Hematopoietic multipotent progenitor cell treated with erythropoietin and hydrocortisone succinate and interleukin-3 and kit ligand, for 8 days (in vitro differentiated cells): ENCODE results near the gene CPLX3.
"Not testable (repeated sequence)": the region's sequence is repeated elsewhere in the genome, so short reads cannot be mapped to it uniquely, and the experiment has no call there.

Experiments used
- DNase-seq: peaks from one replicate; pipeline ENCODE4 v3.0.0-alpha.2; 2015

Gene CPLX3, protein sequence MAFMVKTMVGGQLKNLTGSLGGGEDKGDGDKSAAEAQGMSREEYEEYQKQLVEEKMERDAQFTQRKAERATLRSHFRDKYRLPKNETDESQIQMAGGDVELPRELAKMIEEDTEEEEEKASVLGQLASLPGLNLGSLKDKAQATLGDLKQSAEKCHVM

DNA sequence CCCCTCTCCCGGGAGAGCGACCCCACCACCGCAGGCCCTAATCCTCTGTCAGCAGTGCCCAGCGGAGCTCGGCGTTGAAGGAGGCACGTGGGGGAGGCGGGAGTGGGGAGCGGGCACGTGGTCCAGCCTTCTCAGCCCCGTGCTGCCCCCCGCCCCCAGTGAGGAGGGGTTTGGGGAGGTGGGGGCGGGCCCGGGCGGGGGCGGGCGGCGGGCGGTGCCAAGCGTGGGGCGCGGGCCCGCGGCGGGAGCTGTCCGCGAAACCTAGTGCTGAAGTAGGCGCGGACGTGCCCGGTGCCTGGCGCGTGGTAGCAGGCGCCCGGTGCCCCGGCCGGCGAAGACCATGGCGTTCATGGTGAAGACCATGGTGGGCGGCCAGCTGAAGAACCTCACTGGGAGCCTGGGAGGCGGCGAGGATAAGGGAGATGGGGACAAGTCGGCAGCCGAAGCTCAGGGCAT is at the start of gene CPLX3:
CPLX3 (plus strand) TSS at position 264 of the 456 bp plus-strand sequence; CDS start at position 341, 77 bp downstream.
- DNase-seq: no peak

DNA sequence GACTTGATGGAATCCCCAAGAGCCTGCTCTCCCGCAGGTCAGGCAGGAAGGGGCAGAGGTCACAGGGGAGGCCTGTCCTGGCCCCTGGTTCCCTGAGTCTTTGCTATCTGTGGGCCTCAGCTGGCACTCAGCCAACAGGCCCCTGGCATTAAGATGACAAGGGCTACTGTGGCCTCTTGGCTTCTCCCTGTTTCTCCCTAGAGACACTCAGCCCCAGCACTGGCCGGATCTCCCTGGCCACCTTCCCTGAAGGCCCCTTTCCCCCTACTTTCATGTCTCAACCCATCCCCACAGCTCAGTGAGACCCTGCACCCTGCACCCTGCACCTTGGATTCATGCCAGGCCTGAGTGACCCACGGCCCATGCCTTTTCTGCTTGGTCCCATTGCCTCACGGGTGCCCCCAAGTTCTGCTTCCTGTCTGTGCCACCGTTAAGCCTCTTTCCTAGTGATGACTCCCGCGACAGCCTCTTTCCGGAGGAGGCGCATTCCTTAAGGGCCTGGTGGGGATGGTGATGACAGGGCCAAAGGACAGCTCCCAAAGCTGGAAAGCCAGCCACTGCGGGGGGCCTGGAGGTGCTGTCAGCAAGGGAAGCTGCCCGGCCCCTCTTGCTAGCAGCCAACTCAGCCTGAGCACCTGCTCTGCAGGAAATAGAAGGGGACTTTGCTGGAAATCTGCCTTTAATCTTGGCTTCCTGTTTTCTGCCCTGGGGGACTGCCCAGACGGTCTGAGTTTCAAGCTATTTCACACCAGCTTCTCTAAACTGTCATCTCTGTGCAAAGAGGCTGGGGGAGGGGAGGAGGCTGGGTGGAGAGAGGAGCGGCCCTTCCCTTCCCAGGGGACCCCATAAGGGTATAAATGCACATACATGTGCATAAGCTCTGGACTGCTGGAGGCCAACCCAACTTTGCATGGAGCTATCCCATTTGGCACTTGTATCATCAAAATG is 49.3 kb upstream of the CPLX3 start:
- peak; percentile 31 for DNase-seq

DNA sequence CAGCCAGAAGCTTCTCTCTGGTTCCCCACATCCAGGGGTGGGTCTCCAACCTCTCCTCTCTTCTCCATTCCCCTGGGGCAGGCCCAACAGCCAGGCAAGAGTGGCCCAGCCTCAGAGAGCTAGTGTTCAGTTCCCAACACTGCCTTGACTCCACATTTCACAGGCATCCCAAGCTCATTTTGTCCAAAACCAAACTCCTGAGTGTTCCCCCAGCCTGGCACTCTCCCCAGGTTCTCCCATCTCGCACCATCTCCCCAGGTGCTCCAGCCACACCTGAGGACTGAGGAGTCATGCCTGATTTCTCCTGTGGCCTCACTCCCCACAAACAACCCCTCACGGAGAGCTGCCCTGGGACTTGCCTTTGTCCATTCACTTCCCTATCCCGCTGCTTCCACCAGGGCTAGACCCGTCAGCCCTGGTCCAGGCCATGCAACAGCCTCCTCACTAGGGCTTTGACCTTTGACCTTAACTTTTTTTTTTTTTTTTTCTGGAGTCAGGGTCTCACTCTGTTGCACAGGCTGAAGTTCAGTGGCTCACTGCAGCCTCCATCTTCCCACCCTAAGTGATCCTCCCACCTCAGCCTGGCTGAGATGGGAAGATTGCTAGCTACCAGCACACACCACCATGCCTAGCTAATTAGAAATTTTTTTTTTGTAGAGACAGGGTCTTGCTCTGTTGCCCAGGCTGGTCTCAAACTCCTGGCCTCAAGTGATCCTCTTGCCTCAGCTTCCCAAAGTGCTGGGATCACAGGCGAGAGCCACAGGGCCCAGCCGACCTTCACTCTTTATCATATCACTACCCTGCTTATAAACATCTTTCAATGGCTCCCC is 48.4 kb upstream of the CPLX3 start:
- DNase-seq: no peak

DNA sequence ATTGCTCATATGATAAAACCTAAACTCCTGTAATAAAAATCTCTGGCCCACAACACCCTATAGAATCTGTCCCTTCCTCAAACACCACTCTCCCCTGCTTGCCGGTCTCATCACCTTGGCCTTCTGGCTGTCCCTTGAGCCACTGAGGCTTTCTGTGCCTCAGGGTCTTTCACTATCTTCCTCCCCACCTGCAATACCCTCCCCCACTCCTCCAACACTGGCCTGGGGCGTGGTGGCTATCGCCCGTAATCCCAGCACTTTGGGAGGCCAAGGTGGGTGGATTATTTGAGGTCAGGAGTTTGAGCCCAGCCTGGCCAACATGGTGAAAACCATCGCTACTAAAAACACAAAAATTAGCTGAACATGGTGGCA is 47.8 kb upstream of the CPLX3 start:
- DNase-seq: no peak

DNA sequence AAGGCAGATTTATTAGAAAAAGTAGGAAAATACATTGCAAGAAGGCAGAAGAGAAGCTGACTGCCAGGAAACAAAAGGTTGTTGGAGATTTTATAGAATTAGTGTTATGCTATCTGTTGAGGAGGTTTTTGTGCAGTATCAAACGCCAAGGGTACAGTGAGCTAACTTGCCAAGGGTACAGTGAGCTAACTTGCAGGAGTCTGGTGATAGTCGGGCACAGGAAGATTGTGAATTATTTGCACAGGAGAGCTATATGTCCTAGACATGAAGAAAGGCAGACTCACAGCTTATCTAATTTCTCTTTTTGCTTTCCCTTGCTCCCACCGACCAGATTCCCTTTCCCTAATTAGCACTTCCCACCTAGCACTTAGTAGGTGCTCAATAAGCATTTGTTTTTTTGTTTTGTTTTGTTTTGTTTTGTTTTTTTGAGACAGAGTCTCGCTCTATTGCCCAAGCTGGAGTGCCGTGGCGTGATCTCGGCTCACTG is 47.2 kb upstream of the CPLX3 start:
- no peak for DNase-seq

DNA sequence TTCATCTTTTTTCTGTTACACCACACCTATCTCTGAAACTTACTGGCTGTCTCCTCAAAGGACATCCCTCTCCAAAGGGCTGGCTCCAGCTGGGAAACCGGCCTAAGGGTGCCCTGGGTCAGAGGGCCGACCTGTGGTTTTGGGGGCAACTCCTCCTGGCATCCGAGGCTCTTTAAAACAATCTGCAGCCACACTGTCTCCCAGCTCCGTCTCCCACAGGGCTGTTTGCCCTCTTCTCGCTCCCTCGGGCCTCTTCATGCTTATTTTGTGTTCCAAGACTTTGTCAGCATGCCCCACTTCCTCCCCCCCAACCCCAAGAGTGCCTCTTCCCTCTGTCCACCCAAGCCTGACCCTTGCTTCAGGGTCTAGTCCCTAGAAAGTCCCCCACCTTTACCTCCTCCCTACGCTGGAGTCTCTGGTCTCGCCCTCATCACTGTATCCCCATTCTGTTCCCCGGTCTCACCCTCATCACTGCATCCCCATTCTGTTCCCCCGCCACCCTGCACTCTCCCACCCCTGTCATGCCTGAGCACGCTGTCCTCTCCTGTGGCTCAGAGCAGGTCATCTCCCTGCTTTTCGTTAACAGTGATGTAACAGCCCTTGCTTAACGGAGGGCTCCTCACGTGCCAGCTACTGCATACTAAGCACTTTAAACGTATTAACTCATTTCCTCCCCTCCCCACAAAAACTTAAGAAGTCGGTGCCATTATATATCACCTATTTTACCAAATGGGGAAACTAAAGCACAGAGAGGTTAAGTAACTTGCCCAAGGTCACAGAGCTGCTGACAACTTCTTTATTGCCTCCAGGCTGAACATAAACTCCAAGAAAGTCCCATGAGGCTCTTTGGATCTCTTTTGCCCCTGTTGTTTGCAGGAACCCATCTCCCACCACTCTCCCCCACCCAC is 45.6 kb upstream of the CPLX3 start:
- peak; percentile 28 for DNase-seq

DNA sequence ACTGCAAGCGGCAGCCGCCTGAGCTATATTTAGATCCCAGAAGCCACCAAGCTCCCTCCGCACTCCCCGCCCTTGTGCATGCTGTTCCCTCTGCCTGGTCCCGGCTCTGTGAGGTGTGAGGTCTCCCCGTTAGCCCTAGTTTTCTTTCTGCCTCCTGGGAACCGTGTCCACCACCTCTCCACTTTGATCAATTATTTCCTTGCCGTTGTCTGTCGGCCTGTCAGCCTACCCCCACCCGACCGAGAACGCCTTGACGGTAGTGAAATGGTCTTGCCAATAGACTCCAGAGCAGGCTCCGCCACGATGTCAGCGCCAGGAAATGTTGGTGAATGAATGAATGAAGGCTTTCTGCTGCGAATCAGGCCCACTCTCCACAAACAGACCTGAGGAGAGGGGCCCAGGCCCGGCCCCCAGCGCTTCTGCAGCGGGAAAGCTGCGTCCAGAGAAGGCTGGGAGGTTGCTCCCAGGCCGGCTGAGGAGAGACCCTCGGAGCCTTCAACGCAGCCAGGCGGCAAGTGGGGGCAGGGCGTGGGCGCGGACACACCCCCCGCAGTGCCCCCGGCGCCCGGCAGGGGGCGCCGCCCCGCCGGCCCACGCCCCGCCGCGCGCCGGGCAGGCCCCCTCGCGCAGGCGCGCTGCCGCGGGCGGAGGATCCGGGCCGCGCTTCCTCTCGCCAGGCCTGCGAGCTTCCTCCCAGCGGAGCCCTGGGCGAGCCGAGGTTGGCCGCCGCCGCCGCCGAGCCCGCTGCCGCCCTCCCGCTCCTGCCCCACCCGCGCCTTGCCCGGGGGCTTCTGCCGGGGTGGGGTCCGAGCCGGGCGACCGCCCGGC is 44.8 kb upstream of the CPLX3 start, which contains the start of gene CSK:
CSK (plus strand) TSS at position 650 of the 828 bp plus-strand sequence. CDS start 16,218 bp downstream, outside the sequence.
- DNase-seq: peak; percentile 74

DNA sequence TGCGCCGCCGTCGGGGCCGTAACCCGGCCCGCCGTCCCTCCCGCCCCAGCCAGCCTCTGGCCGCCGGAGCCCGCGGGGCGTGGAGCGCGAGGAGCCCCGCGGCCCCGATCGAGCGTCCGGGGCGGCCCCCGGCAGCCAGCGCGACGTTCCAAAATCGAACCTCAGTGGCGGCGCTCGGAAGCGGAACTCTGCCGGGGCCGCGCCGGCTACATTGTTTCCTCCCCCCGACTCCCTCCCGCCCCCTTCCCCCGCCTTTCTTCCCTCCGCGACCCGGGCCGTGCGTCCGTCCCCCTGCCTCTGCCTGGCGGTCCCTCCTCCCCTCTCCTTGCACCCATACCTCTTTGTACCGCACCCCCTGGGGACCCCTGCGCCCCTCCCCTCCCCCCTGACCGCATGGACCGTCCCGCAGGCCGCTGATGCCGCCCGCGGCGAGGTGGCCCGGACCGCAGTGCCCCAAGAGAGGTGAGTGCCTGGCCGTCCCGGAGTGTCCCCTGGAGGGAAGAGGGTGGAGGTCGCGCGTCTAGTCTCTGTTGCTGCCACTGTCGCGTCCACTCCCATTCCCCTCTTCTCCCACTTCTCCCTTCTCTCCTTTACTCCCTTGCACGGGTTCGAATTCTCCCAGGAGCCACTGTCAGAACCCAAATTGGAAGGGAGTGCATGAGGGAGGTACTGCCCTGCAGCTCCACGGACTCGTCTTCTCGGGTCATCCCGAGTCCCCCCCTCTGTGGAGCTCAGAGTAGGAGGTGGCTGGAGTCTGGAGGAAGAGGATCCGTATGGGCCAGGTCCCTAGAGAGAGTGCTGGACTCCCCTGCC is 44.0 kb upstream of the CPLX3 start:
- DNase-seq: peak; percentile 28

DNA sequence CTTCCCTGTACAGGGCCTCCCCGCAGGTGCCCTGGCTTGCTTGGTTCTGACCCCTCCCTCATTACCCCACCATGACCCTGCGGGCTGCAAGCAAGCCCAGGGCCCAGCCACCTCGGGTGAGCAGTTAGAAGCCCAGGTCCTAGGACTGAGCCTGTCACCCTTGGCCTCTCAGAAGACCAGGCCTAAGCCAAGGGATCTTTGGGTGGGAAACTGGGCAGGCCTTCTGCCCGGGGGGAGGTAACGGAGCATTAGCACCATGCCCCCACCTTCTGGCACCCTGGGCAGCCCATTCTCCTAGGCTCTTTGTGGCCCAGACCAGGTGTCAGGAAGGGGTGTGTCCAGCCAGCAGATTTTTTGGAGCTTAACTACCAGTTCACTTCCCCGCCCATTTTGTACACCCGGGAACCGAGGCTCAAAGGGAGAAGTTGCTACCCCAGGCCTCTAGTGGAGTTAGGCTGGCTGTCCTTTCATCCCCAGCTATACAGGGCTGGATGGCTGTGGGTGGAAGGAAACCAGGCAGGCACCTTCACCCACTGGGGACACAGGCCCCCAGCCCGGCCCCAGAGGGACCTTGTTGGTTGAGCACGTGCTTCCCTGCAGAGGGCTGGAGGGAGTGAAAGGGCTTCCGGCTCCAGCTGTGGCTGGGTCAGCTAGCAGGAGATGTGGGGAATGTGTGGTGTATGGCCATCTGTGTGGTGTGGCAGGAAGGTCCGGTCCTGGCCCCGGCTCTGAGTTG is 43.2 kb upstream of the CPLX3 start:
- DNase-seq: peak; percentile 71

DNA sequence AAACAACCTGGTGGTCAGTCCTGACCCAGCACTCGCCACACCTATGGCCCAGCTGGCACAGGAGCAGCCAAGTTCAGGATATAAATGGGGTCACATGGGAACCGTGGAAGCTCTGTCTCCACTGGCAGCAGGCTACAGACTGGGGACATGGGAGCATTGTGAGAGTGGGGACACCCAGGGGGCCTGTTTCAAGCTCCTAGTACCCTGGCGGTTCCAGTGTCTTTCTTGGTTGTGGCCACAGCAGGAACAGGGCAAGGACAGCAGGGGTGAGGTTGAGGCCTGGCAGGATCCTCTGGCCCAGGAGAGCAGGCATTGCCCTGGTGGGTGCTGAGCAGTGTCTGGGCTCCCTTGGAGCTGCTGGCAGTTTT is 42.6 kb upstream of the CPLX3 start:
- DNase-seq: peak; percentile 32

DNA sequence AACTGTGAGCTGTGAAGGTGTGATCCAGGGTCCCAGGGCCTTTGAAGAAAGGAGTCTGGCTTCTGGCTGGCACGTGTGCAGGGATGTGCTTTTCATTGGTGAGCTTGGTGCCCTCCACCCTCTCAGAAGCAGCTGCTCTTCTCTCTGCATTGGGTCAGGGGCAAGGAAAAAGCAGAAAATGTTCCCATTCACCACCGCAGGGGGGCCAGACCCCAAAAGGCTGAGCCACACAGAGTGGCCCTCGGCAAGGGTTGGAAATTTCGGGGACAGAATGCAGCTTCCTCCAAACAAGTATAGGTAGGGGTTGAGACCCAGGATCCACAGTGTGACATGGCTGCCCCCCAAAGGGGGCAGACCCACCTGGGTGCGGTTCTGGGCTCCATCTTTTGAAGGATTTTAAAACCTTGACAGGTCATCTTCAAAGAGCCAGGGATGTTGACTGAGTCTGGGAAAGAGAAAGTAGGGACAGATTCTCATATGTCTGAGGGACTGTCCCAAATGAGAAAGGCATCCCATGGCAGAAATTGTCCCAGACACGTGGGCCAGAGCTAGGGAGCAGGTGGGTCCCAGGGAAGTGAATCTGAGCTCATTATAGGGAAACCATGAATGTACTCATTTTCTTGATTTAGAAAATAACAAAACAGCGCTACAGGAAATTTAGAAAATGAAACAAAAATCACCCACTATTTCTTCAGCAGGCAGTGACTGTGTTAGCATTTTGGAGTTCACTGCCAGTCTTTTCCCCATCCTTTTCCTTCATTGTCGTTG is 41.8 kb upstream of the CPLX3 start:
- DNase-seq: peak; percentile 42

DNA sequence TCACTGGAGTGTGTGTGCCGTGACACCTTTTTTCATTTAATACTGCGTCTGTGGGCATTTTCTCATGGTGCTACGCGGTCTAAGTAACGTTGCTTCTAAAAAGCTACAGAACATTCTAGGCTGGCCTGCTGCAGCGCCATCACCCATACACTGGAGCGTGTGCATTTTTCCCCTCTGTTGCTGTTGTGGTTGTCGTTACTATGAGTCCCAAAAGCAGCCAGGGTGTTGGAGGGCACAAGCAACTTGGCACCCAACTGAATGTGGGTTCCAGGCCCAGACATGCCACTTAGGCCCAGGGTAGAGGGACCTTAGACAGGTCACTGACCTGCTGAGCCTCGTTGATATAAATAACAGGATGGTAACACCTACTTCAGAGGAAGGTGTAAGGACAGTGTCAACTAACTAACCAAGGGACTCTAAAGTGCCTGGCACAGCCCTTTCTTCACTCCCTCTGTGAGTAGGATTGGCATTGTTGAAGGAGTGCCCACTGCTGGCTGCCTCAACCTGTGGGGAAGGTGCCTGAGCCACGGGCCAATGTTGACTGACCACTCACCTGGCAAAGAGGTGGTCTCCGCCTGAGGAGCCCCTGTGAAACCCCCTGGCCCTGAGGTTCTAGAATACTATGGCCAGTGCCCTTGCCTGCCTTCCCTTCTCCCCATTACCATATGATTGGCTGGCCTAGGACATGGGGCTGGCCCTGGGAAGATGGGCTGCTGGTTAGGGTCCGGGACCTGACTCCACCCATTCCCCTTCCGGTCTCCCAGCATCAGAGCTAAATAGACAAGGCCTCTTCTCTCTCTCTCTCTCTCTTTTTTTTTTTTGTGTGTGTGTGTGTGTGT is 41.0 kb upstream of the CPLX3 start:
- DNase-seq: peak; percentile 57

DNA sequence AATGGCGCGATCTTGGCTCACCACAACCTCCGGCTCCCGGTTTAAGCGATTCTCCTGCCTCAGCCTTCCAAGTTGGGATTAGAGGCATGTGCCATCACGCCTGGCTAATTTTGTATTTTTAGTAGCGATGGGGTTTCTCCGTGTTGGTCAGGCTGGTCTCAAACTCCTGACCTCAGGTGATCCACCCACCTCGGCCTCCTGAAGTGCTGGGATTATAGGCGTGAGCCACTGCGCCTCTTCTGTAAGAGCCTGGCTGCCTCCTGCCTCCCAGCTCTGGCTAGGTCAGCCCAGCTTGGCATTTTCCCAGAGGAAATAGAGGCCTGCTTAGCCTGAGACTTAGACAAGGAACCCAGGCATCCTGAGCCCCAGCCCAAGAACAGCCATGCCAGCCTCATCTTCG is 40.3 kb upstream of the CPLX3 start:
- not testable (repeated sequence) for DNase-seq

DNA sequence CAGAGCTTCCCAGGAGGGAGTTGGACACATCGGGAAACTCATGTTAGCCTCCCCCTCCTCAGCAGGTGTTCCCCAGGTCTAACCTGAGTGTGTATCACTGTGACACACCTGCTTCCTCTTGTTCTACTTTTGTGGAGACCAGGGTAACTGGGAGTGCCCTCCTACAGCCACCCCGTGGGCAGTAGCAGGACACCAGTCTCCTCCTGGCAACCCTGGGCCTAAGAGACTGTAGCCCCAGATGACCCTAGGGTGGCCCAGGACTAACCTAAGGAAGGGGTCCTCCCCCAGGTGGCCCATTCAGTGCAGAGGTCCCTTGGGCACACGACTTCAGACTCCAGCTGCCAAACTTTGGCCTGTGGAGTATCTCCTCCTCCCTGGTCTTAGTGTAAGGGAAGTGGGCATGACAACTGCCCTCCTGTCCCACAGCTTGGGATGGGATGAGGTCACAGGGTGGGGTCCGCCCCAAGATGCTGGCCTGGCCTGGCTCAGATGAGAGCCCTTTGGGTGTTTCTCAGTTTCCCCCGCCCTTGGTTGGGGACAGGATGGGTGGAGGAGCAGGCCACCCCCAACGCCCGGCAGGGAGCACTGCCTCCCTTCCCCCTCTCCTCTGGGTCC is 39.8 kb upstream of the CPLX3 start:
- DNase-seq: peak; percentile 59

DNA sequence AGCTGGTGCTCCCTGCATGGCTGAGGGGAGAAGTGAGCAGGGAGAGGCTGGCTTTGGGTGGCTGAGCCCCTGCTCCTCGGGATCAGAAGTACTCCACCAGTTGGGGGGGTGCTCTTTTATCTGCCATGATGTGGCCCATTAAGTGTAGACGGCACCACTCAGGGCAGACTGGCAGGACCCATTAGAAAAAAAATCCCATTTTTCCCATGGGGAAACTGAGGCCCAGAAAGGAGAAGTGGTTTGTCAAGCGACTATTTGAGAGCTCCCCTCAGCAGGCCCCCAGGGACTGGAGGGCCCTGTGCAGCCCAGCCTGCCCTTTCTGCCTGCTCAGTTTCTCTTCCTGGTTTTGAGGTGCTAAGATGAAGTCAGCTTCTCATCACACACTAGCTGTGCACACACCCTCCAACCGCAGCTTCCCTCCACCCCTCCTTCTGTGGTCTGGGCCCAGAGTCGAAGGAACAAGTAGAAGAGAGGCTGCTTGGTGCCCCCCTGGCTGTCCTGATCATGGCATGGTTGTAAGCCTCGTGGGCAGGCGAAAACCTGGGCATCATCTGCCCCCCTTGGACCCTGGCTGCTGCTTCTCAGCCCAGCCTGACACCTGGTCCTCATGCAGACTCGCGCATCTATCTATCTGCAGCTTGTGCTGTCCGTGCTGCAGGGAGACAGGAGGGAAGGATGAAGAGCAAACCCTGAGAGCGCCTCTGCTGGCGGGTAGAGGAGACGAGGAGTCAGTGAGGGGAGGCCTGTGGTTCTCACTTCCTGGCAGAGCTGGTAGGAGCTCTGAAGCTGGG is 39.0 kb upstream of the CPLX3 start:
- peak; percentile 94 for DNase-seq

DNA sequence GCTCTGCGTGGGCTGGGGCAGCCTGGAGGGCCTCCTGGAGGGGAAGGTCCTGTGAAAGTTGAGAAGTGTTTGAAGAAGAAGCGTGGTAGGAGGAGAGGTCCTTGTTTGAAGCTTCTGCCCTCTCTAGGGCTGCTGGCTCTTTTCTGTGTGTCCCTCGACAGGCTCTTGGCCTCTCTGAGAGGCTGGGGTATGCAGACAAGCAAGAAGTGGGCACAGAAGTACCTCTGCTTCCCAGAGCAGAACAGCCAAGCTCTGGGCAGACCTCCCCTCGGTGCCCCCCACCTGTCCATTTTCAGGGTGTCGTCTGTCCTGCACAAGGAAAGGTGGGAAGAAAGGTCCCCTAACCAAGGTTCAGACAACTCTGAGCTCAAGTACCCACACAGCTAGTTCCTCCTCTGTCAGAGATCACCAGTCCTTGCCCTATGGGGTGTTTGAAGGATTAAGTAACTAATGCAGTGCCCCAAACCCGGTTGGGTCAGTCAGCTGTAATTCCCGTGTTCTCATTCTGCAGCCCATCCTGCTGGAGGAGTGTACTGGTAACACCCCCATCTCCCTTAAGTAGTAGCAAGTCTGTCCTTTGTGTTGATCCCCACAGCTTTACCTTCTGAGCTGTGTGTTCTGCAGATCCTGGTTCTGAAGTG is 38.3 kb upstream of the CPLX3 start:
- peak; percentile 19 for DNase-seq
